Measurements from ENCODE around the gene KCNIP4.

KCNIP4 gene

GRCh38 chr4:21320034-21320433, 628.5 kb downstream of the KCNIP4 start:
- no peak for DNase-seq

GRCh38 chr4:21307709-21308108, 640.9 kb downstream of the KCNIP4 start:
- DNase-seq = no peak

GRCh38 chr4:21304540-21304887, 644.1 kb downstream of the KCNIP4 start:
- DNase-seq = no peak

GRCh38 chr4:21290562-21290961, 658.0 kb downstream of the KCNIP4 start:
- peak; percentile 59 to 61 for DNase-seq

- no peak for DNase-seq
These were observed 672.5 kb downstream of the KCNIP4 start for GRCh38 chr4:21276046-21276445.

- DNase-seq = no peak
These were observed 677.0 kb downstream of the KCNIP4 start for GRCh38 chr4:21271439-21272052.

- DNase-seq = no peak
These were observed 700.2 kb downstream of the KCNIP4 start for GRCh38 chr4:21248331-21248730.

GRCh38 chr4:21242163-21242562, 706.4 kb downstream of the KCNIP4 start:
- no peak for DNase-seq

- no peak for DNase-seq
These were observed 721.7 kb downstream of the KCNIP4 start for GRCh38 chr4:21226637-21227538.

- DNase-seq = no peak
These were observed 736.7 kb downstream of the KCNIP4 start for GRCh38 chr4:21211846-21212245.

GRCh38 chr4:21209860-21210259, 738.7 kb downstream of the KCNIP4 start:
- DNase-seq = no peak

GRCh38 chr4:21205821-21206531, 742.6 kb downstream of the KCNIP4 start:
- DNase-seq = no peak

GRCh38 chr4:21203416-21203815, 745.2 kb downstream of the KCNIP4 start:
- DNase-seq = no peak

GRCh38 chr4:21202959-21203358, 745.6 kb downstream of the KCNIP4 start:
- DNase-seq = no peak

GRCh38 chr4:21198683-21199082, 749.9 kb downstream of the KCNIP4 start:
- no peak for DNase-seq

- no peak for DNase-seq
These were observed 752.9 kb downstream of the KCNIP4 start for GRCh38 chr4:21195682-21196081.

- peak in 1 of 2 experiments; percentile 4 for DNase-seq
These were observed 756.2 kb downstream of the KCNIP4 start for GRCh38 chr4:21192367-21192766.

GRCh38 chr4:21191317-21191716, 757.3 kb downstream of the KCNIP4 start:
- DNase-seq = no peak

GRCh38 chr4:21184788-21185187, 763.8 kb downstream of the KCNIP4 start:
- no peak for DNase-seq

- no peak for DNase-seq
These were observed 766.9 kb downstream of the KCNIP4 start for GRCh38 chr4:21181716-21182115.

GRCh38 chr4:21177871-21178270, 770.7 kb downstream of the KCNIP4 start:
- DNase-seq = no peak

- no peak for DNase-seq
These were observed 771.5 kb downstream of the KCNIP4 start for GRCh38 chr4:21177092-21177491.

- no peak for DNase-seq
These were observed 780.9 kb downstream of the KCNIP4 start for GRCh38 chr4:21167711-21168110.

GRCh38 chr4:21155367-21155766, 793.2 kb downstream of the KCNIP4 start:
- DNase-seq = no peak
